GM23248 (cell line): ENCODE data around the gene AKNA.

Source experiments
- EZH2 ChIP-seq: fragments of 200-600 bp; sonication (generic); IDR thresholded peaks from 2 replicates; pipeline ENCODE4 v1.6.1; 2018; ENCODE audit warnings: antibody characterized with exemption, mild to moderate bottlenecking; ENCODE audit not compliant: insufficient read depth, poor library complexity, severe bottlenecking
- EZH2phosphoT487 ChIP-seq: fragments of 200-600 bp; sonication (generic); IDR thresholded peaks from 2 replicates; pipeline ENCODE4 v1.6.1; 2018; ENCODE audit warnings: antibody characterized with exemption, moderate library complexity, mild to moderate bottlenecking, low read depth; ENCODE audit not compliant: insufficient read depth

DNA sequence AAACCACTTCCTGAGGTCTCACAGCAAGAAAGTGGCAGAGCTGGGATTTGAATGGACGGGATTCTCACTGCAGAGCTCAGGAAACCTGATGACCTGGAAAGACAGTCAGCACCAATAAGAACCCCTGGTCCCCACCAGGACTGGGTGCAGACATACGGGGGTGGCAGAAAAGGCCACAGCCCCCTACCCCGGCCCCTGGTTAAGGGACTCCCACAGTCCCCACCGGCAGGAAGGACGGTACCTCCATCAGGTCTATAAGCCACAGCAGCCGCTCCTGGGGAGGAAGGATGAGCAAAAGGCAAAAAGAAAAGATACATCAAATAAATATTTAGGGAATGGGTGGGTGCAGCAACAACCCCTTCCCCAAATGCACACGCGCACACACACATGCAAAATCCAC lies 32.0 kb upstream of the AKNA start:
- no peak for TF ChIP-seq EZH2phosphoT487
- TF ChIP-seq EZH2: no peak
